ENCODE measurements around the gene ASIC4.

ASIC4 gene

DNA sequence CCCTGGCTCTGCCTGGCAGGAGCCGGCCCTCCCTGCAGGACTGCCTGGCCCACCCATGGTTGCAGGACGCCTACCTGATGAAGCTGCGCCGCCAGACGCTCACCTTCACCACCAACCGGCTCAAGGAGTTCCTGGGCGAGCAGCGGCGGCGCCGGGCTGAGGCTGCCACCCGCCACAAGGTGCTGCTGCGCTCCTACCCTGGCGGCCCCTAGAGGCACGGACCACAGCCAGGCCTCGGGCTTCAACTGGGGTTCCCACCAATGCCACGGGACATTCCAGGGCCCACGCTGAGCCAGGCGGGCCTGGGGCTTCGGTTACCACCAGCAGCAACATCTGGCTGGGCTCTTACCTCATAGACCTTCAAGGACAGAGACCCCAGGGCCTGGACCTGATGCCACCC, 21.7 kb upstream of the ASIC4 start:
- H3K4me3 ChIP-seq (replicated peaks in 1 of 2; ENCODE audit: low read depth in 2 of 2, low read length in 2 of 2) = no peak overlapping the region
- DNase-seq (ENCODE audit: low read depth in 2 of 2) = no peak
- TF ChIP-seq, protein P1, sequence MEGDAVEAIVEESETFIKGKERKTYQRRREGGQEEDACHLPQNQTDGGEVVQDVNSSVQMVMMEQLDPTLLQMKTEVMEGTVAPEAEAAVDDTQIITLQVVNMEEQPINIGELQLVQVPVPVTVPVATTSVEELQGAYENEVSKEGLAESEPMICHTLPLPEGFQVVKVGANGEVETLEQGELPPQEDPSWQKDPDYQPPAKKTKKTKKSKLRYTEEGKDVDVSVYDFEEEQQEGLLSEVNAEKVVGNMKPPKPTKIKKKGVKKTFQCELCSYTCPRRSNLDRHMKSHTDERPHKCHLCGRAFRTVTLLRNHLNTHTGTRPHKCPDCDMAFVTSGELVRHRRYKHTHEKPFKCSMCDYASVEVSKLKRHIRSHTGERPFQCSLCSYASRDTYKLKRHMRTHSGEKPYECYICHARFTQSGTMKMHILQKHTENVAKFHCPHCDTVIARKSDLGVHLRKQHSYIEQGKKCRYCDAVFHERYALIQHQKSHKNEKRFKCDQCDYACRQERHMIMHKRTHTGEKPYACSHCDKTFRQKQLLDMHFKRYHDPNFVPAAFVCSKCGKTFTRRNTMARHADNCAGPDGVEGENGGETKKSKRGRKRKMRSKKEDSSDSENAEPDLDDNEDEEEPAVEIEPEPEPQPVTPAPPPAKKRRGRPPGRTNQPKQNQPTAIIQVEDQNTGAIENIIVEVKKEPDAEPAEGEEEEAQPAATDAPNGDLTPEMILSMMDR (IDR thresholded peaks at IDR 0.05; ENCODE audit: low read depth, low read length) = no peak

DNA sequence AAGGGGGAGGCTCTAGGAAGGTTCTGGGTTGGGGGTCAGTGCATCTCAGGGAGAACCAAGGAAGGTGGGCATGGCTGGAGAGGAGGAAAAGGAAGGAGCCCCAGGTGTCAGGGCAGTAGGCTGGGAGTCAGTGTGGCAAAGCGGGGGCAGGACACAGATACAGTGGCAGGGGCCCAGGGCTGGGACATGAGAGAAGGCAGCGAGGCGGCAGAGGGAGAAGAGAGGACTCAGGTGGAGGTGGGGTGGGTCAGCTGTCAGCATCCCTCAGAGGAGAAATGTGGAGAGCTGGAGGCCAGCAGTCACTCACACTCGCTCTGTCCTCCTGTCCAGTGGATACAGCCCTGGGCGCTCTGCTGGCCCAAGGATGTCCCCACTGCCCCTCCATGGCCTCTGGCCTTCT, 21.2 kb upstream of the ASIC4 start:
- H3K4me3 ChIP-seq (replicated peaks in 1 of 2; ENCODE audit: low read depth in 2 of 2, low read length in 2 of 2) = no peak overlapping the region
- TF ChIP-seq, protein P1 (IDR thresholded peaks at IDR 0.05; ENCODE audit: low read depth, low read length) = no peak
- DNase-seq (ENCODE audit: low read depth in 2 of 2) = no peak

GRCh38 chr2:219494952-219495530, 19.2 kb upstream of the ASIC4 start:
- TF ChIP-seq, protein P1 (IDR thresholded peaks at IDR 0.05; ENCODE audit: low read depth, low read length) = no peak
- H3K4me3 ChIP-seq (replicated peaks in 1 of 2; ENCODE audit: low read depth in 2 of 2, low read length in 2 of 2) = no peak overlapping the region
- DNase-seq (ENCODE audit: low read depth in 2 of 2) = no peak

DNA sequence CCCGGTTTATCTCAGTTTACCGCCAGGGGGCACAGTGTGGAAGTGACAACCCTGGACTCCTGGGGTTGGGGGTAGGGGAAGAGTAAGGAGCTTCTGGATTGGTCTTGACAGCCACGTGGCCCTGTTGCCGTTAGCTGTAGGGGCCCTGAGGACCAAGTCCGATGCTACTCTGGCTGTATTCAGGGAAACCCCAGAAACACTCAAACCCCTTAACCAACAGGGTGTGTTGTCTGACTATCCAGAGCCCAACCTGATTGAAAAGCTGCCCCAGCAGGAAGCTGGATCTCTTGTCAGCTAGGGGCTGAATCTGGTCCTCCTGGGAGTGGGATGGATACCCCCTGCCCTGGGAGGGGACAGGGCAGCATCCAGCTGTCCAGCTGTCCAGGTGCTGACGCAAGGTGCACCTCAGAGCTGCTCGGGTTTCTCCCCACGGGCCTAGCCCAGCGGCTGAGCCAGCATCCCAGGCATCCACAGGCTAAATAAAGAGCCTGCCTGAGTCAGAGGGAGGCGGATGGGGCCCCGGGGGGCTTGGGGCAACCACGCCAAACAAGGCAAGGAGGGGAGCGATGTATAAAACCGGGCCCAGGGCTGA, 18.7 kb upstream of the ASIC4 start:
- DNase-seq (ENCODE audit: low read depth in 2 of 2) = peak; percentile 69 to 78
- TF ChIP-seq, protein P1 (IDR thresholded peaks at IDR 0.05; ENCODE audit: low read depth, low read length) = peak; percentile 59
- no peak overlapping the region for H3K4me3 ChIP-seq (replicated peaks in 1 of 2; ENCODE audit: low read depth in 2 of 2, low read length in 2 of 2)

DNA sequence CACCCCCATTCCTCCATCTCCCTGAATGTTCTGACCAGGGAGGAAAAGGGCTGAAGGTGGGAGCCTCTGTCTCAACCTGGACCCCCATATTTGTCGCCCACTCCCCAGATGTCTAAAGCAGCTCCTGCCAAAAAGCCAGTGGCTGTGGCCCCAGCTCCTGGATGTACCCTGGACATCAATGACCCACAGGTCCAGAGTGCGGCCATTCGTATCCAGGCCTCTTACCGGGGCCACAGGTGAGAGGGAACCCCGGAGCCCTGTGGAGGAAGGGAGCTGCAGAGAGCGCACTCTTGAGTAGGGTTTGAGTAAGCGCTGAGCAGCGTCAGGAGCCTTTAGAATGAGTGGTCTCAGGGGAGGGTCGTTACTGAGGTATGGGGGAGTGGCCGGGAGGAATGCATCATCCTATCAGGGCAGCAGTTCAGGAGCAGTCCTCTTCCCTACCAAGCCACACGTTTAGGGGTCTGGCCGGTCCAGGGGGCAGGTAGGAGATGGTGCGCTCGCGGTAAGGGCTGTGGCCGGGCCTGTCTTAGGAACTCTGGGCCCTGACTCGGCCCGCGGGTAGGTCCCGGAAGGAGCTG, 17.9 kb upstream of the ASIC4 start:
- H3K4me3 ChIP-seq (replicated peaks in 1 of 2; ENCODE audit: low read depth in 2 of 2, low read length in 2 of 2) = no peak overlapping the region
- TF ChIP-seq, protein P1 (IDR thresholded peaks at IDR 0.05; ENCODE audit: low read depth, low read length) = no peak
- DNase-seq (ENCODE audit: low read depth in 2 of 2) = no peak

DNA sequence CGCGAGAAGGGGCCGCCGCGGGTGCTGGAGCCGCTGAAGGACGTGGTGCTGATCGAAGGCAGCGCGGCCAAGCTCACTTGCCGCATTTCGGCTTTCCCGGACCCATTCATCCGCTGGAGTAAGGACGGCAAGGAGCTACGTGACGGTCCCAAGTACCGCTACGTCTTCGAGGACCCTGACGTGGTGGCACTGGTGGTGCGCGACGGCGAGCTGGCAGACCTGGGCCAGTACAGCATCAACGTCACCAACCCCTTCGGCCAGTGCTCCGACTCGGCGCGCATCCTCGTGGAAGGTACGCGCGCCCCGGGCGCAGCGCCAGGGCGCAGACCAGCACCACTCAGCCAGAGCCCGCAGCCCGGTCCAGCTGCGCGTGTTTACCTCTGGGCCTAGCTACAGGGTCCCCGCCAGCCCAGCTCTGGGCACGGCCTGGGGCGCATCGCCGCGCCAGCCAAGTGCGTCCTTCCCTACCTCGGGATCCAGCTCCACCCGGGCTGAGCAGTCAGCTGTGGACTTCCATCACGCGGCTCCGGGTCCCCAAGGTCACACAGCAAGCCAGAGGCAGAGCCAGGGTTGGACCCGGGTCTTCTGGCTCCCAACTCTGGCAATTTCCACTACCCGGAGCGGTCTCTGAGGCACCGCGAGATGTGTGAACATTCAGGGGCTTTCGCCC, 17.3 kb upstream of the ASIC4 start:
- TF ChIP-seq, protein P1 (IDR thresholded peaks at IDR 0.05; ENCODE audit: low read depth, low read length) = no peak
- H3K4me3 ChIP-seq (replicated peaks in 1 of 2; ENCODE audit: low read depth in 2 of 2, low read length in 2 of 2) = no peak overlapping the region
- DNase-seq (ENCODE audit: low read depth in 2 of 2) = no peak

All from cardiac fibroblast (primary cell).